Middle frontal gyrus (tissue), 1 donor: ENCODE data around the gene IGF2BP3.

Source experiments
- DNase-seq: peaks from one replicate; pipeline ENCODE4 v3.0.0-alpha.2; 2015; ENCODE audit warnings: low spot score; ENCODE audit errors: extremely low spot score

IGF2BP3 gene

GRCh38 chr7:23380556-23380955, 89.7 kb downstream of the IGF2BP3 start:
- no peak for DNase-seq

GRCh38 chr7:23378996-23379395, 91.3 kb downstream of the IGF2BP3 start:
- DNase-seq = no peak

GRCh38 chr7:23377134-23377533, 93.2 kb downstream of the IGF2BP3 start:
- DNase-seq = no peak

GRCh38 chr7:23373151-23374004, 96.9 kb downstream of the IGF2BP3 start:
- no peak for DNase-seq

- DNase-seq = no peak
Observed at GRCh38 chr7:23372611-23373010, 97.7 kb downstream of the IGF2BP3 start.

- DNase-seq = no peak
Observed at GRCh38 chr7:23371654-23372053, 98.6 kb downstream of the IGF2BP3 start.

GRCh38 chr7:23369695-23370404, 100.4 kb downstream of the IGF2BP3 start:
- no peak for DNase-seq

GRCh38 chr7:23369100-23369499, 101.2 kb downstream of the IGF2BP3 start:
- DNase-seq = no peak

GRCh38 chr7:23358152-23358674, 112.1 kb downstream of the IGF2BP3 start:
- DNase-seq = no peak

GRCh38 chr7:23357190-23358093, 112.8 kb downstream of the IGF2BP3 start:
- DNase-seq = no peak

GRCh38 chr7:23356726-23357125, 113.6 kb downstream of the IGF2BP3 start:
- DNase-seq = no peak

GRCh38 chr7:23356168-23356567, 114.1 kb downstream of the IGF2BP3 start:
- no peak for DNase-seq

GRCh38 chr7:23353172-23353571, 117.1 kb downstream of the IGF2BP3 start:
- no peak for DNase-seq

- DNase-seq = no peak
Observed at GRCh38 chr7:23350466-23350865, 119.8 kb downstream of the IGF2BP3 start.

- DNase-seq = no peak
Observed at GRCh38 chr7:23349484-23350157, 120.7 kb downstream of the IGF2BP3 start.

GRCh38 chr7:23347682-23348180, 122.6 kb downstream of the IGF2BP3 start:
- DNase-seq = no peak

- no peak for DNase-seq
Observed at GRCh38 chr7:23347033-23347681, 123.1 kb downstream of the IGF2BP3 start.

- no peak for DNase-seq
Observed at GRCh38 chr7:23346316-23346715, 124.0 kb downstream of the IGF2BP3 start.

- DNase-seq = no peak
Observed at GRCh38 chr7:23345601-23346000, 124.7 kb downstream of the IGF2BP3 start.
